H1 (cell line): ENCODE results near the gene INO80C. TPM values are rescaled to one million over a fixed set of nuclear protein-coding genes. Genes with fewer than 3 reads are reported as not detected.

Source experiments
- CTCF ChIA-PET: fragments of 300-600 bp; sonication (Branson Sonifier 250); formaldehyde crosslinking; loops from one replicate; lab custom pipeline; 2021; ENCODE audit not compliant: partially characterized antibody; lab: Charles Lee
- POLR2A ChIA-PET: fragments of 300-600 bp; sonication (Branson Sonifier 250); formaldehyde crosslinking; loops from one replicate; lab custom pipeline; 2021; ENCODE audit warnings: inconsistent platforms; ENCODE audit not compliant: partially characterized antibody; lab: Charles Lee
- DNase-seq, 2 experiments: peaks; one replicate each; pipeline versions ENCODE4 v3.0.0 to v3.0.0-alpha.2; 2010 to 2022; ENCODE audit warnings: low spot score in 2 of 2, low read depth in 1 of 2, mixed read lengths in 1 of 2
- FAIRE-seq: peaks from 2 replicates; lab custom pipeline; 2011; peaks lifted over from hg19 to GRCh38; lab: Jason Lieb, UNC
- H2AFZ ChIP-seq: 2 replicates; pipeline ENCODE4 v1.8.1; 2012; ENCODE audit warnings: low read length, inconsistent platforms
- H2AK5ac ChIP-seq: 2 replicates; pipeline ENCODE4 v1.6.1; 2013; ENCODE audit warnings: low read depth, low read length
- H2BK120ac ChIP-seq: replicated peaks from 2 replicates; pipeline ENCODE3; 2013; ENCODE audit warnings: low read depth, low read length, inconsistent platforms
- H2BK12ac ChIP-seq: 2 replicates; pipeline ENCODE4 v1.6.1; 2013; ENCODE audit warnings: low read depth, low read length
- H2BK15ac ChIP-seq: 2 replicates; pipeline ENCODE4 v1.6.1; 2013; ENCODE audit warnings: low read length
- H2BK20ac ChIP-seq: 2 replicates; pipeline ENCODE4 v1.6.1; 2013; ENCODE audit warnings: low read length
- H2BK5ac ChIP-seq: 2 replicates; pipeline ENCODE4 v1.6.1; 2013; ENCODE audit warnings: low read depth, low read length
- H3K14ac ChIP-seq: 2 replicates; pipeline ENCODE4 v1.6.1; 2013; ENCODE audit warnings: inconsistent platforms; ENCODE audit not compliant: insufficient read length
- H3K18ac ChIP-seq: 2 replicates; pipeline ENCODE4 v1.6.1; 2013; ENCODE audit warnings: low read length; ENCODE audit errors: extremely low read depth
- H3K23ac ChIP-seq: 2 replicates; pipeline ENCODE4 v1.6.1; 2013; ENCODE audit warnings: inconsistent platforms; ENCODE audit not compliant: insufficient read length
- H3K23me2 ChIP-seq: 2 replicates; pipeline ENCODE4 v1.6.1; 2013; ENCODE audit warnings: low read depth, low read length
- H3K27ac ChIP-seq: 2 replicates; pipeline ENCODE4 v1.6.1; 2011; ENCODE audit warnings: low read depth, low read length, inconsistent platforms
- H3K27me3 ChIP-seq, 4 experiments: replicated peaks in 1 of 4; 1 replicate in 1 of 4; 2 replicates in 3 of 4; pipeline versions ENCODE4 v1.6.1 to v1.8.1; 2011 to 2013; ENCODE audit warnings: low read length in 3 of 4, mild to moderate bottlenecking in 3 of 4, inconsistent platforms in 2 of 4, mixed read lengths in 2 of 4, moderate library complexity in 1 of 4; ENCODE audit not compliant: control insufficient read depth in 3 of 4, insufficient read depth in 3 of 4; ENCODE audit errors: extremely low read depth in 1 of 4
- H3K36me3 ChIP-seq, 4 experiments: 2 replicates each; pipeline versions ENCODE4 v1.6.1 to v1.8.1; 2011 to 2013; ENCODE audit warnings: mild to moderate bottlenecking in 4 of 4, low read length in 3 of 4, moderate library complexity in 2 of 4, control low read depth in 1 of 4, inconsistent platforms in 1 of 4; ENCODE audit not compliant: insufficient read depth in 4 of 4, control insufficient read depth in 2 of 4
- H3K4ac ChIP-seq: replicated peaks from 2 replicates; pipeline ENCODE3; 2013; ENCODE audit warnings: low read length, low read depth, mixed read lengths, inconsistent platforms; ENCODE audit not compliant: insufficient read length
- H3K4me1 ChIP-seq, 4 experiments: replicated peaks in 1 of 4; 1 replicate in 1 of 4; 2 replicates in 3 of 4; pipeline versions ENCODE4 v1.6.1 to v1.8.1; 2011 to 2013; ENCODE audit warnings: low read length in 3 of 4, inconsistent platforms in 2 of 4, mixed read lengths in 1 of 4; ENCODE audit not compliant: insufficient read depth in 4 of 4, control insufficient read depth in 3 of 4
- H3K4me2 ChIP-seq, 2 experiments: 2 replicates each; pipeline versions ENCODE4 v1.6.1 to v1.8.1; 2011 to 2013; ENCODE audit warnings: low read depth in 2 of 2, low read length in 2 of 2, control low read depth in 1 of 2, inconsistent platforms in 1 of 2, mild to moderate bottlenecking in 1 of 2; ENCODE audit not compliant: insufficient read depth in 1 of 2
- H3K4me3 ChIP-seq, 4 experiments: fragments of 200-600, 300-600 bp in 1 of 4; sonication (generic), shearing (Covaris generic), sonication (Bioruptor Twin) in 1 of 4; 2 replicates each; pipeline versions ENCODE4 v1.5.1 to v1.8.1; 2011 to 2016; ENCODE audit warnings: low read length in 4 of 4, low read depth in 3 of 4, control low read depth in 2 of 4, inconsistent platforms in 2 of 4, mild to moderate bottlenecking in 2 of 4, mixed read lengths in 1 of 4, moderate library complexity in 1 of 4; ENCODE audit not compliant: insufficient read depth in 2 of 4; ENCODE audit errors: extremely low read depth in 1 of 4
- H3K56ac ChIP-seq: replicated peaks from 2 replicates; pipeline ENCODE3; 2013; ENCODE audit warnings: low read depth, mild to moderate bottlenecking, mixed read lengths, low read length, inconsistent platforms; ENCODE audit not compliant: insufficient read length
- H3K79me1 ChIP-seq: 2 replicates; pipeline ENCODE4 v1.6.1; 2013; ENCODE audit warnings: low read depth, low read length, control low read depth
- H3K79me2 ChIP-seq, 2 experiments: 2 replicates each; pipeline versions ENCODE4 v1.6.1 to v1.8.1; 2012 to 2013; ENCODE audit warnings: low read length in 2 of 2, mild to moderate bottlenecking in 2 of 2, inconsistent platforms in 1 of 2; ENCODE audit not compliant: insufficient read depth in 2 of 2, control insufficient read depth in 1 of 2
- H3K9ac ChIP-seq, 4 experiments: replicated peaks in 1 of 4; 1 replicate in 1 of 4; 2 replicates in 3 of 4; pipeline versions ENCODE4 v1.6.1 to v1.8.1; 2011 to 2013; ENCODE audit warnings: low read depth in 3 of 4, low read length in 3 of 4, control low read depth in 2 of 4, mild to moderate bottlenecking in 2 of 4, moderate library complexity in 2 of 4, inconsistent platforms in 1 of 4; ENCODE audit errors: extremely low read depth in 1 of 4
- H3K9me3 ChIP-seq, 2 experiments: 2 replicates each; pipeline versions ENCODE4 v1.6.1 to v1.8.1; 2012 to 2013; ENCODE audit warnings: mild to moderate bottlenecking in 2 of 2, moderate library complexity in 2 of 2, control low read depth in 1 of 2, inconsistent platforms in 1 of 2, low read depth in 1 of 2, low read length in 1 of 2, mixed read lengths in 1 of 2; ENCODE audit not compliant: insufficient read depth in 2 of 2
- H4K20me1 ChIP-seq, 2 experiments: replicated peaks in 1 of 2; 2 replicates each; pipeline versions ENCODE3 to v1.8.1; 2011 to 2013; ENCODE audit warnings: inconsistent platforms in 2 of 2, low read length in 2 of 2, mild to moderate bottlenecking in 1 of 2; ENCODE audit not compliant: insufficient read depth in 2 of 2, control insufficient read depth in 1 of 2
- H4K5ac ChIP-seq: 2 replicates; pipeline ENCODE4 v1.6.1; 2013; ENCODE audit warnings: low read length, low read depth, mixed read lengths, inconsistent platforms; ENCODE audit not compliant: insufficient read length
- H4K8ac ChIP-seq: 2 replicates; pipeline ENCODE4 v1.8.0; 2013; ENCODE audit warnings: mild to moderate bottlenecking, moderate library complexity, low read length, inconsistent platforms; ENCODE audit not compliant: insufficient read depth; ENCODE audit errors: extremely low read depth
- H4K91ac ChIP-seq: replicated peaks from 2 replicates; pipeline ENCODE3; 2013; ENCODE audit warnings: low read length, mixed read lengths, inconsistent platforms; ENCODE audit not compliant: insufficient read length
- TAF7 ChIP-seq: optimal IDR thresholded peaks from 2 replicates; pipeline ENCODE3; 2011; ENCODE audit warnings: low read depth, mild to moderate bottlenecking, inconsistent platforms, low read length, moderate library complexity, borderline replicate concordance
- WGBS, 2 experiments: shearing (Covaris generic) in 1 of 2; methylation state at CpG; one replicate each; pipeline versions ENCODE4 v1.1.6 to v1.1.7; 2013 to 2015; ENCODE audit warnings: low lambda C conversion rate in 2 of 2, mixed read lengths in 2 of 2, inconsistent platforms in 1 of 2, low coverage in 1 of 2, missing lambda C conversion rate in 1 of 2; ENCODE audit not compliant: insufficient replicate concordance in 2 of 2, insufficient coverage in 1 of 2, insufficient read length in 1 of 2; ENCODE audit errors: extremely low coverage in 1 of 2, missing lambda C conversion rate in 1 of 2; 5-methylcytosine and 5-hydroxymethylcytosine counted together
- polyA plus RNA-seq, 7 experiments: library from polyadenylated mRNA; depleted of rRNA in 3 of 7; stranded (reverse) in 5 of 7; unstranded in 2 of 7; fragments of >200 nt in 5 of 7; fragments of 200-250 nt in 2 of 7; gene quantifications; 1 replicate in 5 of 7; 2 replicates in 1 of 7; 4 replicates in 1 of 7; pipeline versions ENCODE4 v1.2.1 to v1.2.3, GENCODE V29; 2011 to 2013; ENCODE audit warnings: missing spikeins in 2 of 7, mixed read lengths in 2 of 7
- total RNA-seq: library from RNA; stranded (reverse); fragmentation: NEBNext Ultra II Directional; extraction: Animal tissue kit (Norgen Biotek cat#: 25700); gene quantifications from 2 replicates; pipeline ENCODE4 v1.2.1, GENCODE V29; 2021

INO80C gene
- total and polyA plus RNA-seq, 2 of the 8 experiments (the other 6 are each of a cell fraction or from before 2014, with no cell fraction given): 30.1 to 48.9 TPM

DNA sequence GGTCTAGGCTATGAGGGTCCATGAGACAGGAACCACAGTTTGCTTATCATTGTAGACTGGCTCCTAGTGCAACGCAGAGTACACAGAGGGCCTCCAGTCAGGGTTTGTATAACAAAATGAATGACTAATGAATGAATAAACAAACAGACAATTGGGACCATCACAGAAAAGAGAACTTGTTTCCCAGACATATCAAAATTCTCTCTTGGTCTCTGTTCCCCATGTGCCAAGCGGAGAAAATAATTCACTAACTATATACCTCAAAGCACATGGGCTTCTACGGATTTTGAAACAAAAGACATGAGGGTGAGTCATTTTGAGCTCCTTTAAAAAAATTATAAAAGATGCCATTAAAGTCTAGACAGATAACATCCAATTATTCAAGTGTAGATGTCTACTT, 28.0 kb downstream of the INO80C start:
- no peak overlapping the region for H2AK5ac ChIP-seq
- no peak overlapping the region for H3K23ac ChIP-seq
- H3K27me3 ChIP-seq: no peaks in the 10 kb centered on the region
- no peak overlapping the region for H4K5ac ChIP-seq
- ChIA-PET POLR2A (interaction anchor here (1.7 kb wide), 1 partner anchor 9 kb away, joined by 5 read pairs; no protein-coding TSS in a partner anchor), CTCF (interaction anchor here (0.9 kb wide), 1 partner anchor 83 kb away, joined by 3 read pairs; no protein-coding TSS in a partner anchor)
- no peak overlapping the region for H4K91ac ChIP-seq
- no peak overlapping the region for H3K56ac ChIP-seq
- H3K4ac ChIP-seq: no peak overlapping the region
- H2BK120ac ChIP-seq: no peak overlapping the region
- no peaks in the 10 kb centered on the region for H3K79me1 ChIP-seq
- no peak overlapping the region for H2BK20ac ChIP-seq
- no peak overlapping the region for H3K27ac ChIP-seq
- no peak overlapping the region for H2BK5ac ChIP-seq
- DNase-seq (no peak), FAIRE-seq (no peak)
- H2BK12ac ChIP-seq: no peak overlapping the region
- H3K18ac ChIP-seq: no peak overlapping the region
- peaks cover 0 to 18% (median 2%) of the 10 kb centered on the region in 4 experiments; a peak in 5 of 8 replicates for H3K36me3 ChIP-seq
- no peak overlapping the region for H3K4me2 ChIP-seq
- no peak overlapping the region for H2AFZ ChIP-seq
- H3K79me2 ChIP-seq: peaks cover 0 to 2% of the 10 kb centered on the region in 2 experiments; a peak in 1 of 4 replicates
- no peak overlapping the region for H2BK15ac ChIP-seq
- no peaks in the 10 kb centered on the region for H3K9me3 ChIP-seq
- H3K23me2 ChIP-seq: no peaks in the 10 kb centered on the region
- 95% methylated on average over 3 of the region's 3 CpGs; no CpG with 5 or more reads in 1 of the 2 experiments for WGBS, 2 experiments
- no peak overlapping the region for H3K14ac ChIP-seq
- no peak for TF ChIP-seq TAF7
- no peak overlapping the region for H3K4me3 ChIP-seq
- H3K9ac ChIP-seq: no peak overlapping the region
- peaks cover 0 to 2% of the 10 kb centered on the region in 2 experiments for H4K20me1 ChIP-seq
- H4K8ac ChIP-seq: no peak overlapping the region
- H3K4me1 ChIP-seq: no peaks in the 10 kb centered on the region
